SK-N-SH (cell line): ENCODE measurements around the gene AUH. TPM values are rescaled to one million over a fixed set of nuclear protein-coding genes. Genes with fewer than 3 reads are reported as not detected.

ENCODE experiments used
- CTCF ChIA-PET: fragments of 300-600, 350-600 bp; formaldehyde crosslinking; extraction: SDS; loops from one replicate; lab custom pipeline; 2021; lab: Yijun Ruan, JAX
- POLR2A ChIA-PET: fragments of 350-600 bp; sonication (Branson Sonifier 250); formaldehyde crosslinking; extraction: SDS; loops from one replicate; lab custom pipeline; 2020; ENCODE audit warnings: antibody characterized with exemption, inconsistent platforms; lab: Yijun Ruan, JAX
- DNase-seq: peaks from one replicate; pipeline ENCODE4 v3.0.0; 2012
- H2AFZ ChIP-seq: fragments of 200-600 bp; sonication (generic); 2 replicates; pipeline ENCODE4 v1.8.1; 2016; ENCODE audit warnings: antibody characterized with exemption, mild to moderate bottlenecking, low read depth
- H3F3A ChIP-seq: fragments of 200-600 bp; sonication (generic); replicated peaks from 2 replicates; pipeline ENCODE3; 2016; ENCODE audit warnings: antibody characterized with exemption, mild to moderate bottlenecking; ENCODE audit not compliant: insufficient read depth
- H3K27ac ChIP-seq, 2 experiments: fragments of 200-500 bp in 1 of 2; fragments of 200-600 bp in 1 of 2; sonication (Bioruptor generic) in 1 of 2; sonication (generic), shearing (Covaris generic) in 1 of 2; 2 replicates each; pipeline versions ENCODE4 v1.5.1 to v1.6.1; 2014 to 2016; ENCODE audit warnings: low read depth in 2 of 2, inconsistent platforms in 1 of 2, low read length in 1 of 2, mild to moderate bottlenecking in 1 of 2, mixed read lengths in 1 of 2
- H3K27me3 ChIP-seq: fragments of 200-600 bp; sonication (generic), shearing (Covaris generic); 2 replicates; pipeline ENCODE4 v1.6.1; 2016; ENCODE audit warnings: mixed run types; ENCODE audit not compliant: insufficient read depth
- H3K36me3 ChIP-seq, 2 experiments: fragments of 200-500 bp in 1 of 2; fragments of 200-600 bp in 1 of 2; sonication (Bioruptor generic) in 1 of 2; sonication (generic) in 1 of 2; replicated peaks in 1 of 2; 2 replicates each; pipeline versions ENCODE3 to v1.5.1; 2014 to 2016; ENCODE audit warnings: low read length in 1 of 2, mild to moderate bottlenecking in 1 of 2; ENCODE audit not compliant: insufficient read depth in 2 of 2, control insufficient read depth in 1 of 2
- H3K4me1 ChIP-seq, 2 experiments: fragments of 200-500 bp in 1 of 2; fragments of 200-600 bp in 1 of 2; sonication (Bioruptor generic) in 1 of 2; sonication (generic), shearing (Covaris generic) in 1 of 2; 2 replicates each; pipeline versions ENCODE4 v1.5.1 to v1.6.1; 2014 to 2016; ENCODE audit warnings: low read depth in 1 of 2, low read length in 1 of 2, mixed run types in 1 of 2; ENCODE audit not compliant: insufficient read depth in 2 of 2, control insufficient read depth in 1 of 2
- H3K4me2 ChIP-seq: fragments of 200-600 bp; sonication (generic), shearing (Covaris generic); 2 replicates; pipeline ENCODE4 v1.6.1; 2017; ENCODE audit warnings: mixed run types
- H3K4me3 ChIP-seq, 2 experiments: fragments of 200-500 bp in 1 of 2; fragments of 200-600 bp in 1 of 2; sonication (Bioruptor generic) in 1 of 2; sonication (generic), shearing (Covaris generic) in 1 of 2; 2 replicates each; pipeline versions ENCODE4 v1.5.1 to v1.8.1; 2014 to 2016; ENCODE audit warnings: low read depth in 2 of 2, inconsistent platforms in 1 of 2, low read length in 1 of 2, mild to moderate bottlenecking in 1 of 2, mixed read lengths in 1 of 2, moderate library complexity in 1 of 2
- H3K79me2 ChIP-seq: fragments of 200-600 bp; sonication (generic); 2 replicates; pipeline ENCODE4 v1.8.1; 2017; ENCODE audit warnings: mild to moderate bottlenecking; ENCODE audit not compliant: insufficient read depth
- H3K9ac ChIP-seq: fragments of 200-600 bp; sonication (generic); 2 replicates; pipeline ENCODE4 v1.6.1; 2017; ENCODE audit warnings: mixed run types
- H3K9me2 ChIP-seq: fragments of 200-600 bp; sonication (generic); 2 replicates; pipeline ENCODE4 v1.6.1; 2017; ENCODE audit warnings: mixed run types
- H3K9me3 ChIP-seq: fragments of 200-600 bp; sonication (generic); 2 replicates; pipeline ENCODE4 v1.6.1; 2017; ENCODE audit warnings: mixed run types, mild to moderate bottlenecking, moderate library complexity
- H4K20me1 ChIP-seq: fragments of 200-600 bp; sonication (generic); 2 replicates; pipeline ENCODE4 v1.6.1; 2017; ENCODE audit warnings: mild to moderate bottlenecking, mixed run types; ENCODE audit not compliant: insufficient read depth
- CTCF ChIP-seq: fragments of 200-600 bp; sonication (generic); IDR thresholded peaks from 2 replicates; pipeline ENCODE4 v1.6.1; 2017; ENCODE audit warnings: antibody characterized with exemption, mild to moderate bottlenecking, moderate library complexity
- ELF1 ChIP-seq: IDR thresholded peaks from 2 replicates; pipeline ENCODE4 v1.4.0; 2012
- EP300 ChIP-seq, 2 experiments: IDR thresholded peaks; 2 replicates each; pipeline versions ENCODE4 v1.4.0 to v1.6.1; 2012; ENCODE audit warnings: borderline replicate concordance in 1 of 2, low read depth in 1 of 2, low read length in 1 of 2
- EZH2phosphoT487 ChIP-seq: fragments of 200-600 bp; sonication (generic); IDR thresholded peaks from 2 replicates; pipeline ENCODE4 v1.6.1; 2017; ENCODE audit warnings: low read depth, mixed run types, mild to moderate bottlenecking, antibody characterized with exemption, moderate library complexity, borderline replicate concordance
- FOXM1 ChIP-seq: IDR thresholded peaks from 2 replicates; pipeline ENCODE4 v1.4.0; 2012; ENCODE audit warnings: low read depth, mild to moderate bottlenecking
- GABPA ChIP-seq: IDR thresholded peaks from 2 replicates; pipeline ENCODE4 v1.4.0; 2012; ENCODE audit warnings: low read depth, mild to moderate bottlenecking
- GATA2 ChIP-seq: sonication (generic); formaldehyde crosslinking; IDR thresholded peaks from 2 replicates; pipeline ENCODE4 v1.5.0; 2020; ENCODE audit warnings: mild to moderate bottlenecking, missing genetic modification reagents
- JUND ChIP-seq: IDR thresholded peaks from 2 replicates; pipeline ENCODE4 v1.4.0; 2012
- MXI1 ChIP-seq: IDR thresholded peaks from 2 replicates; pipeline ENCODE4 v1.6.1; 2012; ENCODE audit warnings: mild to moderate bottlenecking, low read depth, low read length, improper control_type of control experiment
- NFIC ChIP-seq: IDR thresholded peaks from 2 replicates; pipeline ENCODE4 v1.4.0; 2012; ENCODE audit warnings: borderline replicate concordance
- NRF1 ChIP-seq: IDR thresholded peaks from 2 replicates; pipeline ENCODE4 v1.6.1; 2012; ENCODE audit warnings: low read depth, mild to moderate bottlenecking, low read length
- RFX5 ChIP-seq: IDR thresholded peaks from 2 replicates; pipeline ENCODE4 v1.6.1; 2012; ENCODE audit warnings: mild to moderate bottlenecking, improper control_type of control experiment, low read length
- SMC3 ChIP-seq: IDR thresholded peaks from 2 replicates; pipeline ENCODE4 v1.6.1; 2012; ENCODE audit warnings: low read depth, low read length, improper control_type of control experiment
- TAF1 ChIP-seq: IDR thresholded peaks from 2 replicates; pipeline ENCODE4 v1.6.1; 2012; ENCODE audit warnings: low read depth, mild to moderate bottlenecking, low read length, moderate library complexity, borderline replicate concordance
- TEAD4 ChIP-seq: IDR thresholded peaks from 2 replicates; pipeline ENCODE4 v1.4.0; 2012; ENCODE audit warnings: mild to moderate bottlenecking, borderline replicate concordance; ENCODE audit not compliant: insufficient read depth
- WGBS: methylation state at CpG from one replicate; pipeline ENCODE4 v1.1.6; 2017; ENCODE audit warnings: low lambda C conversion rate; 5-methylcytosine and 5-hydroxymethylcytosine counted together
- polyA plus RNA-seq, 3 experiments: library from polyadenylated mRNA; depleted of rRNA; stranded (reverse); fragments of >200 nt; gene quantifications; 2 replicates each; pipeline ENCODE4 v1.2.3, GENCODE V29; 2012
- TF ChIP-seq, protein P1 (sequence below): IDR thresholded peaks from 2 replicates; pipeline ENCODE4 v1.6.1; 2012; ENCODE audit warnings: mild to moderate bottlenecking, low read depth, low read length, moderate library complexity

The AUH gene
- polyA plus RNA-seq, 1 of the 3 experiments (the other 2 are of a cell fraction) = 7.6 TPM

DNA sequence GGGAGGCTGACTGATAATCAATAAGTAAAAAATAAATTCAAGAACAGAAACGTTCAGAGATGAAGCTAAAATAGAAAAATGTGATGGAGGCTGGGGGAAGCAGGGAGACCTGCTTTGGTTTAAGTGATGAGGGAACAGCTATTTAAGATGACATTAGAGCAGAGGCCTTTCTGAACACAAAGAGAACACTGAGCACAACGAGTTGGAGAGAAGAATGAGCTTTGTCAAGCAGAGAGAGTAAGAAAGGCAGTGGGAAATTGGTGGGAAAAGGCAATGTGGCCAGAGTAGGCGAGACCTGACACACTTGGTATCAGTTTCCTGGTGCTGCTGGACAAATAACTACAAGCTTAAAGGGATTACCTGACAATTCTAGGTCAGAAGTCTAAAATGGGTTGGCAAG lies 20.0 kb downstream of the AUH start:
- Histone ChIP-seq H3K9me3 (no peaks in the 10 kb centered on the region), H3K79me2 (0 out of 2 replicates have a peak, but pooled peaks cover 6% of the 10 kb centered on the region), H3K4me2 (no peak overlapping the region), H3K9ac (no peak overlapping the region), H3K27me3 (no peaks in the 10 kb centered on the region), H3K4me1 (no peaks in the 10 kb centered on the region), H3K36me3 (peaks cover 14 to 22% of the 10 kb centered on the region in 2 experiments), H4K20me1 (no peaks in the 10 kb centered on the region), H3F3A (no peaks in the 10 kb centered on the region), H2AFZ (no peak overlapping the region), H3K27ac (no peak overlapping the region), H3K4me3 (no peak overlapping the region), H3K9me2 (no peaks in the 10 kb centered on the region)
- POLR2A ChIA-PET = no interaction called here
- 74% methylated on average over 3 of the region's 3 CpGs for WGBS
- no peak for DNase-seq
- CTCF ChIA-PET = no interaction called here
- TF ChIP-seq TEAD4 (no peak), NRF1 (no peak), TAF1 (no peak), FOXM1 (no peak), GATA2 (CRISPR knock-in tag) (no peak), SMC3 (no peak), RFX5 (no peak), CTCF (no peak), ELF1 (no peak), NFIC (no peak), JUND (no peak), EZH2phosphoT487 (no peak), MXI1 (no peak), EP300 (IDR thresholded peaks at IDR 0.05; ENCODE audit: borderline replicate concordance in 1 of 2, low read depth in 1 of 2, low read length in 1 of 2) (no peak), GABPA (no peak)
- TF ChIP-seq, protein P1, sequence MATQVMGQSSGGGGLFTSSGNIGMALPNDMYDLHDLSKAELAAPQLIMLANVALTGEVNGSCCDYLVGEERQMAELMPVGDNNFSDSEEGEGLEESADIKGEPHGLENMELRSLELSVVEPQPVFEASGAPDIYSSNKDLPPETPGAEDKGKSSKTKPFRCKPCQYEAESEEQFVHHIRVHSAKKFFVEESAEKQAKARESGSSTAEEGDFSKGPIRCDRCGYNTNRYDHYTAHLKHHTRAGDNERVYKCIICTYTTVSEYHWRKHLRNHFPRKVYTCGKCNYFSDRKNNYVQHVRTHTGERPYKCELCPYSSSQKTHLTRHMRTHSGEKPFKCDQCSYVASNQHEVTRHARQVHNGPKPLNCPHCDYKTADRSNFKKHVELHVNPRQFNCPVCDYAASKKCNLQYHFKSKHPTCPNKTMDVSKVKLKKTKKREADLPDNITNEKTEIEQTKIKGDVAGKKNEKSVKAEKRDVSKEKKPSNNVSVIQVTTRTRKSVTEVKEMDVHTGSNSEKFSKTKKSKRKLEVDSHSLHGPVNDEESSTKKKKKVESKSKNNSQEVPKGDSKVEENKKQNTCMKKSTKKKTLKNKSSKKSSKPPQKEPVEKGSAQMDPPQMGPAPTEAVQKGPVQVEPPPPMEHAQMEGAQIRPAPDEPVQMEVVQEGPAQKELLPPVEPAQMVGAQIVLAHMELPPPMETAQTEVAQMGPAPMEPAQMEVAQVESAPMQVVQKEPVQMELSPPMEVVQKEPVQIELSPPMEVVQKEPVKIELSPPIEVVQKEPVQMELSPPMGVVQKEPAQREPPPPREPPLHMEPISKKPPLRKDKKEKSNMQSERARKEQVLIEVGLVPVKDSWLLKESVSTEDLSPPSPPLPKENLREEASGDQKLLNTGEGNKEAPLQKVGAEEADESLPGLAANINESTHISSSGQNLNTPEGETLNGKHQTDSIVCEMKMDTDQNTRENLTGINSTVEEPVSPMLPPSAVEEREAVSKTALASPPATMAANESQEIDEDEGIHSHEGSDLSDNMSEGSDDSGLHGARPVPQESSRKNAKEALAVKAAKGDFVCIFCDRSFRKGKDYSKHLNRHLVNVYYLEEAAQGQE = no peak
